Measurements from ENCODE around the gene NUDT1. TPM values are rescaled to one million over a fixed set of nuclear protein-coding genes. Genes with fewer than 3 reads are reported as not detected.

The NUDT1 gene
- total RNA-seq, 1 experiment from 2014 or later, result 47.4 TPM

- ATAC-seq, result peak; percentile 62
- Histone ChIP-seq H3K4me2 (ENCODE audit: low read length) (peak overlapping the region; percentile 74), H3K79me2 (ENCODE audit: insufficient read depth, low read length) (peaks cover 68% of the 10 kb centered on the region), H3K9ac (ENCODE audit: low read length) (peak overlapping the region; percentile 93), H3K27ac (ENCODE audit: low read depth, low read length) (peak overlapping the region; percentile 64; the same call in 1 of the 2 replicates), H3K4me3 (replicated peaks in 1 of 2; ENCODE audit: low read depth in 1 of 2, low read length in 2 of 2) (peak overlapping the region; percentile 69 to 86), H3K9me2 (ENCODE audit: insufficient read depth) (no peaks in the 10 kb centered on the region), H2AFZ (ENCODE audit: low read depth, low read length, poor library complexity, severe bottlenecking) (no peak overlapping the region), H3K9me3 (ENCODE audit: control insufficient read depth in 1 of 2, insufficient read depth in 1 of 2, low read depth in 1 of 2, low read length in 2 of 2) (no peaks in the 10 kb centered on the region), H3K4me1 (ENCODE audit: control insufficient read depth in 1 of 2, insufficient read depth in 2 of 2, low read length in 2 of 2) (peaks cover 11 to 14% of the 10 kb centered on the region in 2 experiments), H4K20me1 (ENCODE audit: insufficient read depth) (no peaks in the 10 kb centered on the region), H3K27me3 (ENCODE audit: insufficient read depth, low read length) (no peaks in the 10 kb centered on the region), H3K36me3 (ENCODE audit: control insufficient read depth in 1 of 2, insufficient read depth in 2 of 2, low read length in 2 of 2) (peaks cover 19 to 35% of the 10 kb centered on the region in 2 experiments; a peak in 3 of 4 replicates)
- TF ChIP-seq, protein P1, sequence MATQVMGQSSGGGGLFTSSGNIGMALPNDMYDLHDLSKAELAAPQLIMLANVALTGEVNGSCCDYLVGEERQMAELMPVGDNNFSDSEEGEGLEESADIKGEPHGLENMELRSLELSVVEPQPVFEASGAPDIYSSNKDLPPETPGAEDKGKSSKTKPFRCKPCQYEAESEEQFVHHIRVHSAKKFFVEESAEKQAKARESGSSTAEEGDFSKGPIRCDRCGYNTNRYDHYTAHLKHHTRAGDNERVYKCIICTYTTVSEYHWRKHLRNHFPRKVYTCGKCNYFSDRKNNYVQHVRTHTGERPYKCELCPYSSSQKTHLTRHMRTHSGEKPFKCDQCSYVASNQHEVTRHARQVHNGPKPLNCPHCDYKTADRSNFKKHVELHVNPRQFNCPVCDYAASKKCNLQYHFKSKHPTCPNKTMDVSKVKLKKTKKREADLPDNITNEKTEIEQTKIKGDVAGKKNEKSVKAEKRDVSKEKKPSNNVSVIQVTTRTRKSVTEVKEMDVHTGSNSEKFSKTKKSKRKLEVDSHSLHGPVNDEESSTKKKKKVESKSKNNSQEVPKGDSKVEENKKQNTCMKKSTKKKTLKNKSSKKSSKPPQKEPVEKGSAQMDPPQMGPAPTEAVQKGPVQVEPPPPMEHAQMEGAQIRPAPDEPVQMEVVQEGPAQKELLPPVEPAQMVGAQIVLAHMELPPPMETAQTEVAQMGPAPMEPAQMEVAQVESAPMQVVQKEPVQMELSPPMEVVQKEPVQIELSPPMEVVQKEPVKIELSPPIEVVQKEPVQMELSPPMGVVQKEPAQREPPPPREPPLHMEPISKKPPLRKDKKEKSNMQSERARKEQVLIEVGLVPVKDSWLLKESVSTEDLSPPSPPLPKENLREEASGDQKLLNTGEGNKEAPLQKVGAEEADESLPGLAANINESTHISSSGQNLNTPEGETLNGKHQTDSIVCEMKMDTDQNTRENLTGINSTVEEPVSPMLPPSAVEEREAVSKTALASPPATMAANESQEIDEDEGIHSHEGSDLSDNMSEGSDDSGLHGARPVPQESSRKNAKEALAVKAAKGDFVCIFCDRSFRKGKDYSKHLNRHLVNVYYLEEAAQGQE (IDR thresholded peaks at IDR 0.05; ENCODE audit: low read depth), result no peak
- TF ChIP-seq EZH2phosphoT487 (IDR thresholded peaks at IDR 0.05; ENCODE audit: borderline replicate concordance) (no peak), FOSL1 (IDR thresholded peaks at IDR 0.05; ENCODE audit: low read depth) (no peak), ZFX (IDR thresholded peaks at IDR 0.05) (peak; percentile 44; the same call in 1 of the 2 replicates)
- TF ChIP-seq, protein P2, sequence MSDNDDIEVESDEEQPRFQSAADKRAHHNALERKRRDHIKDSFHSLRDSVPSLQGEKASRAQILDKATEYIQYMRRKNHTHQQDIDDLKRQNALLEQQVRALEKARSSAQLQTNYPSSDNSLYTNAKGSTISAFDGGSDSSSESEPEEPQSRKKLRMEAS (IDR thresholded peaks at IDR 0.05), result 0 out of 2 replicates have a peak, but pooled peaks have one; percentile 2
- POLR2A ChIA-PET, result no interaction called here
- DNase-seq (ENCODE audit: low read depth, low spot score), result no peak
- intact Hi-C loops (cut with micrococcal nuclease), result no loop called here
- CTCF ChIA-PET, result no interaction called here
- RAD21 ChIA-PET (ENCODE audit: low non-redundant PET in 1 of 2, low total read pairs in 2 of 2, uncharacterized antibody in 2 of 2, unreplicated experiment in 2 of 2), result no interaction called here
- no TSS peak for BruUV-seq (replicated peaks)
Measured at GRCh38 chr7:2231992-2232765, 9.8 kb upstream of the NUDT1 start.
